ENCODE measurements around the gene TRAM2.

The TRAM2 gene

GRCh38 chr6:52577022-52577777, at the start of gene TRAM2:
TRAM2 (minus strand) TSS chr6:52577060; CDS start chr6:52576915, 145 bp downstream.
- no peaks in the 10 kb centered on the region for H3K9me3 Mint-ChIP-seq
- no peaks in the 10 kb centered on the region for H3K27me3 Mint-ChIP-seq
- DNase-seq = peak; percentile 83
- H3K4me1 Mint-ChIP-seq (ENCODE audit: low read depth) = peaks cover 42% of the 10 kb centered on the region
- peak within 1 kb of the TSS; percentile 79 for H3K4me3 Mint-ChIP-seq
- H3K36me3 Mint-ChIP-seq (ENCODE audit: low read depth) = no peaks in the 10 kb centered on the region
- H3K27ac Mint-ChIP-seq = peak within 1 kb of the TSS; percentile 77

- Mint-ChIP-seq H3K9me3 (no peaks in the 10 kb centered on the region), H3K27me3 (peaks cover 15% of the 10 kb centered on the region), H3K4me1 (ENCODE audit: low read depth) (no peaks in the 10 kb centered on the region), H3K27ac (no peak overlapping the region), H3K36me3 (ENCODE audit: low read depth) (no peaks in the 10 kb centered on the region), H3K4me3 (no peak overlapping the region)
- no peak for DNase-seq
Measured at GRCh38 chr6:52622810-52623209, 46.0 kb upstream of the TRAM2 start.

DNA sequence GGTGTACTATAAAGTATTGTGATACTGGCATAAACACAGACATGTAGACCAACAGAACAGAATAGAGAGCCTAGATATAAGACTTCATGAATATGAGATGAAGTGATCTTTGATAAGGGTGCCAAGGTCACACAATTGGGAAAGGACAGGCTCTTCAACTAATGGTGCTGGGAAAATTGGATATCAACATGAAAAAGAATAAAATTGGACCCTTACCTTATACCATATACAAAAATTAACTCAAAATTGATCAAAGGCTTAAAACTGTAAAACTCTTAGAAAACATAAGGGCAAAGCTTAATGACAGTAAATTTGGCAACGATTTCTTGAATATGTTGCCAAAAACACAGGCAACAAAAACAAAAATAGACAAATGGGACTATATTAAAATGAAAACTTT, 44.8 kb upstream of the TRAM2 start:
- no peaks in the 10 kb centered on the region for H3K36me3 Mint-ChIP-seq (ENCODE audit: low read depth)
- H3K27ac Mint-ChIP-seq = no peak overlapping the region
- H3K9me3 Mint-ChIP-seq = no peaks in the 10 kb centered on the region
- no peak overlapping the region for H3K4me3 Mint-ChIP-seq
- no peaks in the 10 kb centered on the region for H3K4me1 Mint-ChIP-seq (ENCODE audit: low read depth)
- H3K27me3 Mint-ChIP-seq = peaks cover 15% of the 10 kb centered on the region
- no peak for DNase-seq

DNA sequence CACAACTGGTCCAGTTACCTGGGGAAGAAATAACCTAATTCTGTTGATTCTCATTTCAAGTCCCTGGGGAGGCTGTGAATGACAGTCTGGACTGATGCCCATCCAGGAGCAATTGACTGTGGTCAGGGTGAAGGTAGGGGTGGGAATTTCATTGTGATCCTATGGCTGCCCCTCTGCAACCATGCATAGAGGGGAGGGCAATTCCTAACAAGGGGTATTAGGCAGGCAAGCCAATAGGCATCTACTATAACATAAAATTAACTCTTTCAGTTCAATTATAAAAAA, 44.0 kb upstream of the TRAM2 start:
- H3K27me3 Mint-ChIP-seq = peaks cover 15% of the 10 kb centered on the region
- DNase-seq = no peak
- H3K4me3 Mint-ChIP-seq = no peak overlapping the region
- H3K36me3 Mint-ChIP-seq (ENCODE audit: low read depth) = no peaks in the 10 kb centered on the region
- no peak overlapping the region for H3K27ac Mint-ChIP-seq
- H3K9me3 Mint-ChIP-seq = no peaks in the 10 kb centered on the region
- no peaks in the 10 kb centered on the region for H3K4me1 Mint-ChIP-seq (ENCODE audit: low read depth)

DNA sequence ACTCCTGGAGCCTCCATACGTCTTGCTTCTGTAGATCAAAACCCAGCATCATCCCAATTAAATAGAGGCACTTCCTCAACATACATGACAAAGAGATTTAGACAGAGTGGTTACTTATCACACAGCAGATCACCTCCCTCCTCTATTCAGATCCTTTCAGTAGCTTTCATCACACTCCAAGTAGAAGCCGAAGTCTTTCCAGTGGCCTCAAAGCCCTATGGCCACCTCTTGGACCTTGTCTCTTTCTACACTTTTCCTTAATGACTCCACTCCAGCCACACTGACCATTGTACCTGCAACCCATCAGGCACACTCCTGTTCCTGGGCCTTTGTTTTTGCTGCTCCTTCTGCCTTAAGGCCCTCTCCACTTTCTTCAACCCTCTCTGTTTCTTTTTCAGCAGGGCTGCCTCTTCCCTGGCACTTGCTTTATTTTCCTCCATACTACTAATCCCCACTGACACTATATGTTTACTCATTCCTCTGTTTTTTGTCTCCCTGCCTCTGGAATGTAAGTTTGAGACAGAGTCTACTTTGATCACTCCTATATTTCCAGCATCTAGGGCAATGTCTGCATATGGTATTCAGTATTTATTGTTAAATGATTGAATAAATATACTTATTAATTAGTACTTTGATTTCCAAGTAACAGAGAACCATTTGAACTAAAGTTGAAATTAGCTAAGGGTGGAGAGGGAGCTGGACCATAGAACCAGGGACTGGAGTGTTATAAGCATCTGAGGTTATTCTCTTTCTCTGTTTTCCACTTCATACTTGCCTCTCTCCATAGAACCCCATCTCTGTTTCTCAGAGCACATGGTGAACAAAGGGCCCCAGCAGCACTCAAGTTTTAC, 43.4 kb upstream of the TRAM2 start:
- H3K9me3 Mint-ChIP-seq = no peaks in the 10 kb centered on the region
- peaks cover 15% of the 10 kb centered on the region for H3K27me3 Mint-ChIP-seq
- no peaks in the 10 kb centered on the region for H3K4me1 Mint-ChIP-seq (ENCODE audit: low read depth)
- H3K4me3 Mint-ChIP-seq = no peak overlapping the region
- DNase-seq = no peak
- H3K36me3 Mint-ChIP-seq (ENCODE audit: low read depth) = no peaks in the 10 kb centered on the region
- no peak overlapping the region for H3K27ac Mint-ChIP-seq

DNA sequence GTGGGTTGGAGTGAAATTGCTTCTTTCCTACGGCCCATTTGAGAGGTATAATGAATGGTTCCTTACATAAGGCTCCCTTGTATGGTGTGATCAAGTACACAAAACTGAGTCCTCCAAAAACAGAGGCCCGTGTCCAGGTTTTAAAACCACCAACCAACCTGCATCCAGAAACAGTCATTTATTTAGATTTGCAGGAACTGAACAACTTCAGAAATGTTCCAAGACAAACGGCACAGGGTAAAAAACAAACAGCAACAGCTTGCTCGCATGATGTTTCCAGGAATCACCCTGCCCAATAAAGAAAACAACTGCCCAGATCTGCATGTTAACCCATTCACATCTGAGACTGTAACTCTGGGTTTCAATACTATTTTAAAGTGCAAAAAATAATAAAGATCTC, 40.2 kb upstream of the TRAM2 start:
- H3K4me3 Mint-ChIP-seq = no peak overlapping the region

DNA sequence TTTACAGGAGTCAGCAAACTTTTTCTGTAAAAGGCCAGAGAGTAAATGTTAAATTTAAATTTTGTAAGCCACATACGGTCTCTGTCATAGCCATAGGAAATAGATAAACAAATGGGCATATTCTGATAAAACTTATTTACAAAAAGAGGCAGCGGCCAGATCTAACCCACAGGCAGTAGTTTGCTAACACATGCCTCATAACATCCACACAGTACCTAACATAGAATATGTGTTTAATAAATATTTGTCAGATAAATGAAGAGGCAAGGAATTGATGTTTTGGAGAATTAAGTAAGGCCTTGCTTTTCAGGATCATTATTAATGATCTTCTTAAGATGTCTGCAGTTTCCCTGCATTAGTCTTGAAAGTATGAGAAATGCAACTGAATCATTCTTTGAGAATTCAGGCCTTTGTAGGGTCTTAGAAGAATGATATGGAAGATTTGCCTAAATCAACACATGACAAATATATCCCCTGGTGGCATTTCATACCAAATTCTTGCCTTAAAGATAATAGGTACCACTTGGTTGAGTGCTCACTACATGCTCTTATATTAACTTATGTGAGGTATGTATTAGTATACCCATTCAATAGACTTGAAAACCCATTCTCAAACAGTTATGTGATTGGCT, 39.3 kb upstream of the TRAM2 start:
- DNase-seq = no peak
- Mint-ChIP-seq H3K4me1 (ENCODE audit: low read depth) (no peaks in the 10 kb centered on the region), H3K4me3 (no peak overlapping the region), H3K9me3 (no peaks in the 10 kb centered on the region), H3K36me3 (ENCODE audit: low read depth) (no peaks in the 10 kb centered on the region), H3K27me3 (peaks cover 11% of the 10 kb centered on the region), H3K27ac (no peak overlapping the region)

More for the DNA sequence above, 40.2 kb upstream of the TRAM2 start:
- DNase-seq = no peak
- H3K27me3 Mint-ChIP-seq = peaks cover 15% of the 10 kb centered on the region
- no peak overlapping the region for H3K27ac Mint-ChIP-seq
- H3K4me1 Mint-ChIP-seq (ENCODE audit: low read depth) = no peaks in the 10 kb centered on the region
- H3K36me3 Mint-ChIP-seq (ENCODE audit: low read depth) = no peaks in the 10 kb centered on the region
- no peaks in the 10 kb centered on the region for H3K9me3 Mint-ChIP-seq

DNA sequence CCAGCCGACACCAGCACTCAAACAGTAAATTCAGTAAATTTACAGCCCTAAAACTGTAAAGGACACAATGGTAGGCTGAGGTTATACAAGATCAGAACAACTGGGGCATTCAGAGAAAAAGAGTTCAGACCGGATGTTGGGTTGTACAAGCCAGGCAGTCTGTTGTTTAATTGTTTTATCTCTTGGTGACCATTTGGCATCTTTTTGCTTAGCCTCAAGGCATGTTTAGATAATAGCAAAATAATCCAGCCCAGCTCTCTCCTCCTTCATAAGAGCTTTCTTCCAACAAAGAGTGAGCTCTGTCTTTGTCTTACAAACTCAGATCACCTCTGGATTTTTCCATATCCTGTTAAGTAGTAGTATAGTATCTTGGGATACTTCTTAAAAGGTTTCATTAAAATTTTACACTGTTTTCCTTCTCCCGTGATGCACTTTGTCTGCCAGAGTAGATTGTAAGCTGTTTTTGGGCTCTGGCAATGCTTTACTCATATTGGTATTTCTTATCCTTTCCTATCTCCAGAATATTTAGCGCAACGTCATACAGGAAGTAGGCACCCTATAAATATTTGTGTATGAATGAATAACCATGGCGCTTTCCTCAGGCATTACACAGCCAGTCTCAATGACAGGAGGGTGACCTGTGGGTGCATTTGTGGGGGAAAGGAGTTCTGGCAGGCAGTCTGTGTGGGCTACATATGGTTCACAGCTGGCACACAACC, 35.6 kb upstream of the TRAM2 start:
- Mint-ChIP-seq H3K36me3 (ENCODE audit: low read depth) (no peaks in the 10 kb centered on the region), H3K4me1 (ENCODE audit: low read depth) (no peaks in the 10 kb centered on the region), H3K4me3 (no peak overlapping the region), H3K9me3 (no peaks in the 10 kb centered on the region), H3K27ac (no peak overlapping the region), H3K27me3 (peaks cover 6% of the 10 kb centered on the region)
- DNase-seq = no peak

DNA sequence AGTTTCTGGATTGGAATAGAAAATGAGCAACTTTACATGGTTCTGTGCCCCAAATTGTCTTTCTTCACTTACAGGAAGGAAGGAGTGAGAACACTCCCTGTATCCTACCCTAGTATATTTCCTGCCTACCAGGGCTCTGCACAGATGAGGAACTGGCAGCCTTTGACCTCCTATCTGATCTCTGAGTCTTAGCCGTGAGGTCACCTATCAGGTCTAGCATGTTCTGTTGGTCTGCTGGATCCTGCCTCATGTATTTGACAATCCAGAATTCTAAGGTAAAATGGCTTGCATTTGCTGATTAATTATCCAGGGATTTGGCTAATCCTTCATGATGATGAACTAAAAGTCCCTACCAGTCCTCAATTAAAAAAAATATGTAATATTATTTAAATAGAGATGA, 35.0 kb upstream of the TRAM2 start:
- Mint-ChIP-seq H3K27me3 (peaks cover 6% of the 10 kb centered on the region), H3K4me1 (ENCODE audit: low read depth) (no peaks in the 10 kb centered on the region), H3K27ac (no peak overlapping the region), H3K36me3 (ENCODE audit: low read depth) (no peaks in the 10 kb centered on the region), H3K4me3 (no peak overlapping the region), H3K9me3 (no peaks in the 10 kb centered on the region)
- no peak for DNase-seq

- peaks cover 6% of the 10 kb centered on the region for H3K27me3 Mint-ChIP-seq
- H3K4me1 Mint-ChIP-seq (ENCODE audit: low read depth) = no peaks in the 10 kb centered on the region
- H3K4me3 Mint-ChIP-seq = no peak overlapping the region
- H3K9me3 Mint-ChIP-seq = no peaks in the 10 kb centered on the region
- DNase-seq = no peak
- no peak overlapping the region for H3K27ac Mint-ChIP-seq
- H3K36me3 Mint-ChIP-seq (ENCODE audit: low read depth) = no peaks in the 10 kb centered on the region
Measured at GRCh38 chr6:52610745-52611355, 34.0 kb upstream of the TRAM2 start.

DNA sequence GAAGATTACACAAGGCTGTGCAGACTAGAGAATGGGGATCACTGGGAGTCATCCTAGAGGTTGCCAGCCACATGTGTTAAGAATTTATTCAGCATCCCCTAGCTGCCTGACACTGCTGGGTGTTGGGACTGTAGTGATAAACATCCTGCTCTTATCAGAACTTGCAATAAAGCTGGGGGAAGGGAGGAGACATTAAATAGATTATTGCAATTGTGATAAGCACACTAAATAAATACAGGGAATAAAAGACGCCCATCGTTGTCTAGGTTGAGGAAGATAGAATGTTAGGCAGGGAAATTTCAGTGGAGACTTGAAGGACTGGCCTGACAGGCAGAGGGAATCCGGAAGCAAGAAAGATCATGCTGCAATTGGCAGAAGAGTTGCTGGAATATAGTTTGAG, 33.2 kb upstream of the TRAM2 start:
- Mint-ChIP-seq H3K9me3 (no peaks in the 10 kb centered on the region), H3K36me3 (ENCODE audit: low read depth) (no peaks in the 10 kb centered on the region), H3K27me3 (peaks cover 6% of the 10 kb centered on the region), H3K4me3 (no peak overlapping the region), H3K4me1 (ENCODE audit: low read depth) (no peaks in the 10 kb centered on the region), H3K27ac (no peak overlapping the region)
- no peak for DNase-seq

DNA sequence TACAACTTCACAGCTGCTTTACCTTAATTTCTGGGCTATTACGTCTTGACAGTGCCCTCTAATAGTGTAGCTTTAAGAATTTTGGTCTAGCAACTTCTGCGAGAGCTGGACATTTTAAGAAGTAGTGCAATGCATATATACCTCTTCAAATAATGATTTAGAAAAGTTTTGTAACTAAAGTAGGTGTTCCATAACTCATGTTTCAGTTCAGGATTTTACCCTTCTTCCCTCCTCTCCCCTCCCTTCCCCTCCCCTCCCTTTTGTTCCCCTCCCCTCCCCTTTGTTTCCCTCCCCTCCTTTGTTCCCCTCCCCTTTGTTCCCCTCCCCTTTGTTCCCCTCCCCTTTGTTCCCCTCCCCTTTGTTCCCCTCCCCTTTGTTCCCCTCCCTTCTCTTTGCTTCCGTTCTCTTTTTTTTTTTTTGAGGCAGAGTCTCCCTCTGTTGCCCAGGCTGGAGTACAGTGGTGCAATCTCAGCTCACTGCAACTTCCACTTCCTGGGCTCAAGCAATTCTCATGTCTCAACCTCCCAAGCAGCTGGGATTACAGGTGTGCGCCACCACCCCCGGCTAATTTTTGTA, 28.8 kb upstream of the TRAM2 start:
- Mint-ChIP-seq H3K9me3 (no peaks in the 10 kb centered on the region), H3K4me1 (ENCODE audit: low read depth) (peaks cover 3% of the 10 kb centered on the region)

GRCh38 chr6:52603000-52603795, 26.3 kb upstream of the TRAM2 start:
- Mint-ChIP-seq H3K27me3 (peaks cover 8% of the 10 kb centered on the region), H3K4me3 (no peak overlapping the region), H3K9me3 (no peaks in the 10 kb centered on the region), H3K36me3 (ENCODE audit: low read depth) (no peaks in the 10 kb centered on the region), H3K27ac (no peak overlapping the region), H3K4me1 (ENCODE audit: low read depth) (peaks cover 3% of the 10 kb centered on the region)
- DNase-seq = no peak

More for the DNA sequence above, 28.8 kb upstream of the TRAM2 start:
- no peak for DNase-seq
- H3K27me3 Mint-ChIP-seq = peaks cover 8% of the 10 kb centered on the region
- no peak overlapping the region for H3K4me3 Mint-ChIP-seq
- H3K27ac Mint-ChIP-seq = no peak overlapping the region
- no peaks in the 10 kb centered on the region for H3K36me3 Mint-ChIP-seq (ENCODE audit: low read depth)
